ENCODE measurements around the gene ATP1A3.
A peak's percentile ranks its signal among the peaks of the same experiment; 100 is the strongest.
"Not testable (repeated sequence)": the region's sequence is repeated elsewhere in the genome, so short reads cannot be mapped to it uniquely, and the experiment has no call there.

Gene ATP1A3

DNA sequence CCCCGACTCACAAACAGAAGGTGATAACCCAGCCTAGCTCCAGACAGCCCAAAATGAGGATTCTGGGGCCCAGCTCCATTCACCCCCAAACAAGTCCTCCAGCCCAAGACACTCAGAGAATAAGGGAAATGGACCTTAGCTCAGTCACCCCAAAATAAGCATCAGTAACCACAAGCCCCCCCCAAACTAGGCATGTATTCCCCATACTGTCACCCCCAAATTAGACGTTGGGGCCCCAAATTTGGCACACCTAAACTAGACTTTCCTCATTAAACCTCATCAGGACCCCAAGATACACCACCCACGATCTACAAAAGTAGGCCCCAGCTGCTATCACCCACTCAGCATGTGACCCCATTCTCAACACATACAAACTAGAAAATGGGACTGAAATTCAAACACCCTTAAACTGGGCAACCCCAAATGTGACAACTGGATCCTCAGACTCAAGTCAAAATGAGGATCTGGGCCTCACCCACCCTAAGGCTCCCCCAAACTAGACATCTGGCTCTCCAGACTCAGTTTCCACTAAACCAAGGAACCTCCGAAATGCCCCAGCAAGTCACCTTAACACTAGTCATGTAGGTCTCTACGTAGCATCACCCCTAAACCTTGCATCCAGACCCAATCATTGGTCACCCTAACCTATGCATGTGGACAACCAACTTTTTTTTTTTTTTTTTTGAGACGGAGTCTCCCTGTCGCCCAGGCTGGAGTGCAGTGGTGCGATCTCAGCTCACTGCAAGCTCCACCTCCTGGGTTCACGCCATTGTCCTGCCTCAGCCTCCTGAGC lies 52.4 kb downstream of the ATP1A3 start:
- no peak for DNase-seq

DNA sequence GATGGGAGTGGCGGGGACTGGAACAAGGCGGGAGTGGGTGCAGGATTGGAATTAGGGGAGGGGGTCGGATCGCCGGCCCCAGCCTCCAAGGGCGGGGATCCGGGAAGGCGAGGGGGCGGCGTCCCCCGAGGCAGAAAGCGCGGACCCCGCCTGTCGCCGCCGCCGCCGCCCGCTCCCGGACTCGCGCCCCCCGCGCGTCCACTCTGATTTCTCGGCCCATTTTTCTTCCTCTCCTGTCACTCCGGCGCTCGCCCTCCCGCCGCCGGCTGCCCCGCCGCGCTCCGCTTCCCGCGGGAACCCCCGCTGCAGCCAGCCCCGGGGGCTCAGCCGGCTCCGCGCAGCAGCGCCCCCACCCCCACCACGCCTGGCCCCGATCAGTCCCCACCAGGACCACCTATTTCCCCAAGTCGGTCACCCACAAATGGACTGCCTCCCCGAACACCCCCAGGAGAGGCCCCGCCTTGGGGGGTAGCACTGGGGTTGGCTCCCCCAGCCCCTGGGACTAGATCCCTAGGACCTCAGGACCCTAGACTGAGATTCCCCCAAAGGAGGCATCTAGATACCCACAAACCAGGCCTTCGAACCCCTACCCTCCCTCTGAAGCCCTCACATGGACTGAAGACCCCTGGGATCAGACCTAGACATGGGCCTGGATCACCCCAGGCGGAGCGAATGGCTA lies 53.2 kb downstream of the ATP1A3 start:
- no peak for DNase-seq

DNA sequence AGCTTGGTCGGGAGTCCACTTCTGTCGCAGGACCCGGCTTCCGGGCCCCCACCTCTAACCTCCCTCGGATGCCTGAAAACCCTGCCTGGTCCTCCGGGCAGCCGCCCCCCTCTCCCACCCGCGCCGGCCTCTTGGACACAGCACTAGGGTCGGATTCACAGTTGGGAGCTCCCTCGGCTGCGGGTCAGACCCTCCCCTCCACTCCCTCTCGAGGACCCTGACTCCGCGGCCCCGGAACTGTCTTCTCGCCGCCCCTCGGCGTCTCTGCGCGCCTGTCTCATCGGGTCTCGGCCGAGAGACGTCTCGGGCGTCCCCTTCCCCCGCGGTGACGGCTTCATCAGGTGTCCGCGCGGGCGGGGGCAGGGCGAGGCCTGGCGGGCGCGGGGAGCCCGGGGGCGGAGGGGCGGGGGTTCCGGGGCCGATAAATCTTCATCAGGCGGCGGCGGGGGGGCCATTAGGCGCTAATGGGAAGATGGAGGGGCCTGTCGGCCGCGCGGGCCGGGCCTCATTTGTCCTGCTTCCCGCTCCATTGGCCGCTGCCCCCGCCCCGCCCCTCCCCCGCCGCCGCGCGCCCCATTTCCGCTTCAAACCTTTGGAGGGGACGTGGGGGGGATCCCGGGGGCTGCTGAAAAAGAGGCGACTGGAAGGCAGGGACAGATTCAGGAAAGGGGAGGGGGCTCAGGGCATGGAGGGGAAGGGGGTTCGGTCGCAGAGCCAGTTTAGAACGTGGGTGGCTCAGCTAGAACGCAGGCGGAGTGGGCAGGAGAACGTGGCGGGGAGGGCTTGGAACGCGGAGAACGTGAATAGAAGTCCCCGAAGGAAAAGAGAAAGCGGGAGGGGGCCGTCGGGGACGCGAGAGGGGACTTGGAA lies 53.9 kb downstream of the ATP1A3 start:
- DNase-seq = peak; percentile 55

DNA sequence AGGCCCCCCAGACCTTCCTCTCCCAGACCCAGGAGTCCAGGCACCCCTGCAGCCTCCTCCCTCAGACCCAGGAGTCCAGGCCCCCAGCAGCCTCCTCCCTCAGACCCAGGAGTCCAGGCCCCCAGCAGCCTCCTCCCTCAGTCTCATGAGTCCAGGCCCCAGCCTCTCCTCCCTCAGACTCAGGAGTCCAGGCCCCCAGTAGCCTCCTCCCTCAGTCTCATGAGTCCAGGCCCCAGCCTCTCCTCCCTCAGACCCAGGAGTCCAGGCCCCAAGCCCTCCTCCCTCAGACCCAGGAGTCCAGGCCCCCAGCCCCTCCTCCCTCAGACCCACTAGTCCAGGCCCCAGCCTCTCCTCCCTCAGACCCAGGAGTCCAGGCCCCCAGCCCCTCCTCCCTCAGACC lies 54.8 kb downstream of the ATP1A3 start:
- DNase-seq = not testable (repeated sequence)

DNA sequence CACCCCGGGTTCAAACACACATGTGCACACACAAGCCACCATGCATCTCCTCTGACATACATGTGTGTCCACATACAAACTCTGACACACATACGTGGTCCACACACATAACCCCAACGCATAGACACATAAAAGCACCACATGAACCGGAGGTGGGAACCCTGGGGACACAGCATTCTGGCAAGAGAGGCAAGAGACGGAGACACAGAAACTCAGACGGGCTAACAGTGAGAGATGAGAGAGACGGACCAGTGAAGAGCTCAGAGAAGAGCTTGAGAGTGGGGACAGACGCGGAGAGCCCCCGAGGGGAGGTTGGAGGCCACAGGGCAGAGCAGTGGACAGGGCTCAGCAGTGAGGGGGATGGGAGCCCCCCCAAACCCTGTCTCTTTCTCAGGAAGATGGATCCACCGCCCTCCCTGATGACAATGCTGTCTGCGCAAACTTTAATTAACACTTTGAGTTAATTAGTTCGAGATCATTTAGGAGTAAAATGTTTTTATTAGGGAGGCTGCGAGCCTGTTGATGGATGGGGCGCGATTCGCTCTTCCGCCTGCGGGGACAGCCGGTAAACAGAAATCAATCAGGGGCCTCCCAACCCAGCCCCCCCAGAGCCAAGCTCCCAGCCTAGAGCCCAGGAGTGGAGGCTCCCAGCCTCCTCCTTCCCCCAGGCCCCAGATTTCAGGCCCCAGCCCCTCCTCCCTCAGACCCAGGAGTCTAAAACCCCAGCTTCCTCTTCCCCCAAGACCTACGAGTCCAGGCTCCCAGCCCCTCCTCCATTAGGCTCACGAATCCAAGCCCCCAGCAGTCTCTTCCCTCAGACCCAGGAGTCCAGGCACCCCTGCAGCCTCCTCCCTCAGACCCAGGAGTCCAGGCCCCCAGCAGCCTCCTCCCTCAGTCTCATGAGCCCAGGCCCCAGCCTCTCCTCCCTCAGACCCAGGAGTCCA lies 56.2 kb downstream of the ATP1A3 start:
- DNase-seq = no peak

DNA sequence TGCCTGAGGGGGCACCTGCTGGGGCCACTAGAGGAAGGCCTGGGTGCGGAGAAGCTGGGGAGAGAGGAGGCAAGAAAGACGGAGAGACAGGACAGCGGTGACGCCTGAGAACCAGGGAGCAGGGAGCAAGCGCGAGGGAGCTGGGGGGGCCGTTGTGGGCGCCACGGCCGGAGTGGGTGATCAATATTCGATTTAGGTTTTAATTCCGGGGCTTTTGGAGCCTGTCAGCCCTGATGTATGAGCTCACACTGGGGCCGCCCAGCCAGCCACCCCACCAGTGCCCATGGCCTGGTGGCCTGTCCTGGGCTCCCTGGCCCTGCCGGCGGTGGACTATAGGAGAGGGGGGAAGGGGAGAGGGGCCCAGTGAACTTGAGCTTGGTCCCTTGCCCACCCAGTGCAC lies 57.1 kb downstream of the ATP1A3 start:
- DNase-seq = no peak

DNA sequence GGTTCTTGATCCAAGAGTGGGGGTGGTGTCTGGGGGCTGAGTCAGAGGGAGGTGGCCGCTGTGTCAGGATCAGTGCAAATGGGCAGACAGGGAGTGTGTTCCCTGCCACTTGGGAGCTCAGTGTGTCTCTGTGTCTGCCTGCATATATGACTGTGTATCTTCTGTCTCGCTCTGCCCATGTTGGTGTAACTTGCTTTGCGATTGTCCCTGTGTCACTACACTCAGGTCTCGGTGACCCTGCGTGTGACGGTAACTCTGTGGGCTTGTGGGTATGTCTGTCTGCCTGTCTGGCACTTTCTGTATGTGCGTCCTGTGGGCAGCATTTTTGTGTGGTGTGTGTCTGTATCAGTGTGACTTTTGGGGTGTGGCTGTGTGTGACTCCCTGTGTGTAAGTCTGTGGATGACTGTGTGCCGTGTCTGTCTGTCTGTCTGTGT lies 57.6 kb downstream of the ATP1A3 start:
- DNase-seq = peak; percentile 60

DNA sequence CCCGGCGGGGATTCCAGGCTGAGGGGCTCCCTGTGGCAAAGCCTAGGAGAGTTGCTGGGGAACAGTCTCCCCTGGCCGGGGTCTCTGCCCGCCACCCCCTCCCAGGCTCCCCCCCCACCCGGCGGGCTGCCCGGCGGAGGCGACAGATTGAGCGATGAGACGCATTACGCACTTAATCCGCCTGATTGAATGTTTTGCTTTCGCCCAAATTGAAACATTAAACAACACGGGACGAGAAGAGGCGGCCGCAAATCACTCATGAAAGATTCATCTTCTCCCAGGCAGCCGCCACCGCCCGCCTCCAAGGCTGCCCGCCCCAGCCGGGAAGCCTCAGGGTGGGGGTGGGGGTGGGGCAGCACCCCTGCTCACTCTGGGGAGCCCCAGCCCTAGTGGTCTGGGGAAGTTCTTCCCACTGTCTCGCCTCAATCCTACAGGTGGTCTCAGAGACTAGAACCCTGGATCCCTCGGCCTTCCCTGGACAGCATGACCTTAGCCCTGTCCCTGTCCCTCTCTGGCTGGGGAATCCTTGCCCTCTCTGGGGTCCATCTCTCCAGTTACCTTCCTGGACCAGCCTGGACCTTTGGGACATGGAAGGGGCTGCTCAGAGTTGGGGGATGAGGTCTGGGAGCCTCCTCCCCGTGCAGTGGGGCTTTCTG lies 58.1 kb downstream of the ATP1A3 start:
- no peak for DNase-seq

DNA sequence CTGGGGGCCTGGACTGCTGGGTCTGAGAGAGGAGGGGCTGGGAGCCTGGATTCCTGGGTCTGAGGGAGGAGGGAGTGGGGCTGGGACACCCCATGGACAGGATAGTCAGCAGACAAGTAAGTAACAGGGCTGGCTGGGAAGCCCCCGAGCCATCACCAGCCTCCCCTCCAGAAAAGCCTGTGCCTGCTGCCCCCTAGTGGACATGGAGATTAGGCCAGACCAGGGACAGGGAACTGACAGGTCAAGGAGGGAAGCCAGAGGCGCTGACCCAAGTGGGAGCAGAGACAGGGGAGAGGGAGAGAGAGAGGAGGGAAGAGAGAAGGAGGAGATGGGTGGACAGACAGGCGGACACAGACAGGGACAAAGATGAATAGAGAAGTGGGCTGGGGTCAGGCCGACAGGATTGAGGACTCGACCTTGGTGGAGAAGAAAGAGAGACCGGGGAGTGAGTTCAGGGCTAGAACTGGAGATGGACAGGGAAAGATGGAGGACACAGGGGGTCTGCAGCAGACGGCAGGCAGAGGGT lies 59.1 kb downstream of the ATP1A3 start:
- DNase-seq = peak; percentile 85

DNA sequence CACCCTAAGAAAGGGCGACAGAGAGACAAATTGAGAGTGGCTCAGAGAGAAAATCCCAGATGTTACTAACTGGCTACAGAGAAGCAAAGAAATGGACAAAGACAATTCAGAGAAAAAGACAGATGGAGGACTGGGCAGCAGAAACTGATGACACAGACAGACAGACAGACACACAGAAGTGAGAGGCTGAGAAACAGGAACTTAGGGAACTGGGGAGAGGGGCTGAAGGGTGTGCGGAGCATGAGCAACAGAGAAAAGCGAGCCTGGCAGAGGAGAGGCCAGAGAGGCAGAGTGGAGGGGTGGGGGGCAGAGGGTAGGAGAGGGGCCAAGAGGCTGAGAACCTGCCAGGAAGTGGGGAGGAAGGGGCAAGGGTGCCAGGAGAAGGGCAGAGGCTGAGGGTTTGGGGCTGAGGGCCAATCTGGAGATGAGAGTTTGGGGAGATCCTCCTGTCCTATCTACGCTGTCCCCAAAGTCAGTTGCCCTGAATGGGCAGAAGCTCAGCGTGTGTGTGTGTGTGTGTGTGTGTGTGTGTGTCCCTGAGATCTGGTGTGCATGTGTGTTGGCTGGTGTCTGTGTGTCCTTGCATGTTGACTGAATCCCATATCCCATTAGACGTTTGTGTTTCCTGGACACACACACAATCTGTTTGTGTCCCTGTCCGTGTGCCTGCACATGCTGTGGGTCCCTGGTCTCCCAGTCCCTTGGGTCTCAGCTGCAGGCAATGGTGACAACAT lies 60.2 kb downstream of the ATP1A3 start:
- no peak for DNase-seq

DNA sequence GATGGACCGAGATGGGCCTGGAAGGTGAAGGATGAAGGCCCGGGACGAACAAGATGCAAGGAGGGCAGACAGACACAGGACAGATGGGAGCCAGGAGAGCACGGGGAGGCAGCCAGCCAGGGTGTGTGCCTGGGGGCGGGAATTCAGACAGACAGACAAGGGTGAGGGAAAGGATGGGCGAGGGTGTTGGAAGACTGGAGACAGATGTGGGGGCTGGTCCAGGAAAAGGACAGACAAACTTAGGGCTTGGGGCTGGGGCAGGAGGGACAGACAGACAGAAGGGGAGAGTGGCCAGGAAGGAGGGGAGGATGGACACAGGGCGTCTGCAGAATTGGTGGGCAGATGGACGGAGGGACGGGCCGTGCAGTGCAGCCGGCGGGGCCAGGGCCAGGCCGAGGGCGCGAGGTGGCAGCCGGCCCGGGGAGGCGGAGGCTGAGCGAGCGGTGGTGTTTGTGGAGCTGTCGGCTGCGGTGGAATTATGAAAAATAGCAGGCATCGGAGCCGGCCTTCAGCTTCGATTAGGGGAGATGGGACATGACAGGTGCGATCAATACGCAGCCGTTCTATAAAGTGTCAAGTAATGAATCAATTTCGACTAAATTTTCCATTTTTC lies 61.2 kb downstream of the ATP1A3 start:
- DNase-seq = no peak

DNA sequence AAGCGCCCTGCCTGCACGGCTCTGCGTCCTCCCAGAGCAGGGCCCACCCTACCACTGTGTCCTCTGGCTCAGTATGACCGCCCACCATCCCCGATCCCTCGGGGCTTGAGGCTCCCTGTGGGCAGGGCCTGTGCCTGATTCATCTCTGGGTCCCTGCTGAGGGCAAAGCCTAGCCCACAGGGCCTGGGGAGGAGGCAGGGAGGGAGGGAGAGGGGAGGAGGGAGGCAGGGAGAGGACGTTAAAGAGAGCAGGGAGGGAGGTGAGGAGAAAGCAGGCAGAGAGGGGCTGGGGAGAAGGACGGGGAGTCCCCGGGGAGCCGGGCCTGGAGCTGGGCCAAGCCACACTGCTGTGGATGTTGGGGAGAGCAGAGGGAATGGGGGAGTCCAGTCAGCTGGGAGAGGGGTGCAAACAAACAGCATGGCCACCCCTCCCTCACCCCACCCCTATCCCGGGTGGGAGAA lies 61.7 kb downstream of the ATP1A3 start:
- no peak for DNase-seq

DNA sequence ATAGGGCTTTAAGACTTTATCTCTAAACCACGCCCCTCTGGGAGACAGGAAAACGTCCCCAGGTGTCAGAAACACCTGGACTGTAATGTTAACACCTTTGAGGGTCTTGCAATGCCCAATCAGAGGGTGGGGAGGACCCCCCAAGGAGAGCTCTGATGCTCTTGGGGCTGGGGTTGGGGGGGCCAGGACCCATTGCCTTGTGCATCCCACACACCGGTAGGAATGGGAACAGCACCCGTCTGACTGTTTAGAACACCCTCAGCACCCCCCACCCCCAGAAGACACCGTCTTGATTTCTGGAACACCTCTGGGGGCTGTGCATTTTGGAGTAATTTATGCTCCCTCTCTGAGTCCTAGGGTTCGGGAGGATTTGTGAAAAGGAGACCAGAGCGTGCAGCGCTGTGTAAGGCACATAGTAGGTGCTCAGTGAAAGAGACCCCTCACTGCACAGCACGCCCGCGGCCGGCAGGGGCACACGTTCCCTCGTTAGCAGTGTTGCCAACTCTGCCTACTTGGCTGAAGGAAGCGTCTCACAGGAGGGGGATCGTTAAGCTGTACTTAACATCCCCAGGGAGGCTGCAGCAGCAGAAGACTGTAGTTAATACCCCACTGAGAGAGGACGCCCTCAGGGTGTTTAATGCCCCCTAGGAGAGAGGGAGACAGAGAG lies 63.0 kb downstream of the ATP1A3 start:
- no peak for DNase-seq

DNA sequence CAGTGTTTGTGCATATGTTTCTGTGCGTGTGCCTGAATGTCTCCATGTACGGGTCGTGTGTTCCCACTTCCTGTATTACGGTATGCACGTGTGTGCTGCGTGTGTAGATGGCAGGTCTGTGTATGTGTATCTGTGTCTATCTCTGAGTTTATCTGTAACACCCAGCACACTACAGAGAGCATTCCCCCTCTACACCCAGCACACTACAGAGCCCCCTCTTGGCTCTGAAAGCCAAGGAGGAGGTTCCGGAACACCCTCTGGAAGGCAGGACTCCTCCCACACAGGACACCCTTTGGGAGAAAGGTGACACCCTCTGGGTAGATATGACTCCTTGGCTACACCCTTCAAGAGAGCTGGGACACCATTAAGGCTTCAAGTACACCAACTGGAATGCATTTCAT lies 63.7 kb downstream of the ATP1A3 start:
- DNase-seq = no peak

DNA sequence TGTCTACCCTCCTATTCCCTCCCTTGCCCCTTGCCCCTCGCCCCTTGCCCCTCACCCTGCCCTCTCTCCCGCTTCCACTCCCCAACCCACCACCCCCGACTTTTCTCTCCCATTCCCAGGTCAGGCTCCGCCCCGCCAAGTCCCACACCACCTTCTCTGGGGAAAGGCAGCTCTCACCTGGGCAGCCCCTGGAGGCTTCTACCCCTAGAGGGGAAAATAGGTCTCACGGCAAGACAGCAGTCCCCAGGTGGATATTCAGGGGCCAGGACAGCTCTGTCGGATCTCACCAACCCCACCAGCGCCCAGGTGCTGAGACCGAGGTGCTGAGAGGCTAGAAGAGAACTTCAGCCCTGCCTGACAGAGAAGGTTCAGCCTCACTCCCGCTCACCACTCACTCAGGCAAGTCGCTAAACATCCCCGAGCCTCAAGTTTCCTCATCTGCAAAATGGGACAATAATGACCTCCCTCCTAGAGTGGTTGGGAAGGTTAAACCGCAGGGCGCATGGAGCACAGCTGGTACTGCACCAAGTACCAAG lies 64.4 kb downstream of the ATP1A3 start:
- DNase-seq = no peak

DNA sequence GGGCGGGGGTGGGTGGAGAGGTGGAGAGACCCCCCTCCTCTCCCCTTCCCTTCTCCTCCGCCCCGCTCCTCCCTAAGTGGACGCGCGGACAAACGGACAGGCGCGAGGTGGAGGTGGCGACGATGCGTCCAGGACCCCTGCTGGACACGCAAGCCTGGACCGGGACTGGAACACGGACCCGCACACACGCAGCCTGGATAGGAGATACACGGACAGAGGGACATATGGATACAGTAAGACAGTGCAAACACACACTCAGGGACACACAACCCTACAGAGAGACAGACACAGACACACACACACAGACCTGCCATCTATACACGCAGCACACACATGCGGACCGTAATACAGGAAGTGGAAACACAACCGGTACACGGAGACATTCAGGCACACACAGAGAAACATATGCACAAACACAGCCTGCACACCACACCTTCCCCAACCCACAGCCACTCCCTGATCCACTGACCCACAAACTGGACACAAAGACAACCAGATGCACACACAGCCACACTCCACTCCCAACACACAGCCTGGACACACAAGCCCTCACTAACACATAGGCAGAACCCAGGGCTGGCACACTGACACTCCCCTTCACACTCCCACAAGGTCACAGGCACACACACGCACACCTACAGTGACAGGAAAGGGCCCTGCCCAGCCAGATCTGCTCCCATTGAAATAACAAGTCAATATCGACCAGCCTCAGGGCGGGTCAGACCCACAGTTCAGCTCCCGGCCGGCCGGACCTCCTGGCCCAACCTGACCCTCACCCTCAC lies 65.1 kb downstream of the ATP1A3 start:
- DNase-seq = no peak

DNA sequence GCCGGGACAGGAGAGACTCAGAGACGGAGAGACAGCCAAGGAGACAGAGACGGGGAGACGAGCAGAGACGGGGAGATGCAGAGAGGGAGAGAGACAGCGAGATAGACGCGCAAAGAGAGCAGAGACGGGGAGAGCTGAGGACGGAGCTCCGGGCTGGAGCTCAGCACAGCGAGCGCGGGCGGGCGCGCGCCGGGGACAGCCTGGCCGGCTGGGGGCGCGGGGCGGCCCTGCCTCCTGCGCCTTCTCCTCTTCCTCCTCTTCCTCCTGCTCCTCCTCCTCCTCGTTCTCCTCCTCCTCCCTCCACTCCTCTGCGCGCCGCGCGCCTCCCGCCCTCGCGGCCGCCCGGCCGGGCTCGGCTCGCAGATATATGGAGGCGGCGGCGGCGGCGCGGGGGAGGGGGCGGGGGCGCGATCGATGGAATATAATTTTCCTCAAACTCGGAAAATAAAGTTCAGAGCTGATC lies 65.8 kb downstream of the ATP1A3 start, which contains the start of gene ERFL:
Gene ERFL, minus strand, starts transcription at position 229 of the 463 bp plus-strand sequence. CDS start 15,530 bp downstream, outside the sequence.
- DNase-seq = no peak

DNA sequence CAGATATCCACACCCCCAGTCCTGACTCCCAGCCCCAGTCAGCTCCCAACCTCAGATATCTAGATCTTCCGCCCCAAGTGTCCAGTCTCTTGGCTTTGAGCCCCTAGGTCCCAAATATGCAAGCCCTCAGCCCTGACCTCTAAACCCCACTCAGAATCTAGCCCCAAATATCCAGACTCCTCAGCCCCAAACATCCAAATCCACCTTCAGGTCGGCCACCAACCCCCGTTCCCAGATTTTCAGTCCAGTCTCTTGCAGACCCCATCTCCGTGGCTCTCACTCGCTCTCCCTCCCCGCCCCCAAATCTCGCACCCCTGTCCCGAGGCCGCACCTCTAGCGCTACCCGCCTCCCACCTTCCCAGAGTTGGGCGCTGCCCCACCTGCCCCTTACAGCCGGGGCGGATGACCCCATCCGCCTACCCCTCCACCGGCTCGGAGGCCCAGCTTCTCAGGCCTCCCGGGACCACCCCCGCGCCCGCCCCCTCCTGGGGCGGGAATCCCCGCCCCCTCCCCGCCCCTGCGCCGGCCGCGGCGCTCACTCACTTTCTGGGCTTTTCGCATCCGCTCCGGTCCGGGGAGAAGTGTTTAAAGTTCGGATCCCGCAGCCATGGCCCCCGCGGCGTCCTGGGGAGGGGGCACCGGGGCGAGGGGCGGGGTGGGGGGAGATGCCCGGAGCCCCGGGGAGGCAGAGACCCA lies 66.4 kb downstream of the ATP1A3 start:
- DNase-seq = no peak
